HCT116 (cell line): ENCODE data around the gene ATF7. TPM values are rescaled to one million over a fixed set of nuclear protein-coding genes. Genes with fewer than 3 reads are reported as not detected.

ENCODE experiments used
- ATAC-seq: fragments of 200-7000 bp; cut with Tn5 transposase; 2 replicates; pipeline ENCODE4 v1.9.1; 2020; ENCODE audit warnings: mild to moderate bottlenecking, moderate library complexity
- BruUV-seq: library from RNA; stranded (reverse); fragments of 400-500 nt; replicated peaks from 2 replicates; lab custom pipeline; 2021; lab: Mats Ljungman, UMichigan
- CTCF ChIA-PET: fragments of 300-600 bp; sonication (Branson Sonifier 250); formaldehyde crosslinking; loops from one replicate; lab custom pipeline; 2021; ENCODE audit warnings: antibody characterized with exemption; lab: Charles Lee
- POLR2A ChIA-PET: fragments of 300-600, 350-600 bp; sonication (Branson Sonifier 250); formaldehyde crosslinking; loops from one replicate; lab custom pipeline; 2021; ENCODE audit warnings: antibody characterized with exemption; lab: Charles Lee
- RAD21 ChIA-PET, 2 experiments: fragments of 300-600 bp; sonication (Branson Sonifier 250); formaldehyde crosslinking; loops; one replicate each; lab custom pipeline; 2023; ENCODE audit warnings: low total read pairs in 2 of 2; ENCODE audit not compliant: uncharacterized antibody in 2 of 2, unreplicated experiment in 2 of 2, low non-redundant PET in 1 of 2; lab: Charles Lee
- DNase-seq: peaks from one replicate; pipeline ENCODE4 v3.0.0-alpha.2; 2010; ENCODE audit warnings: low read depth, low spot score
- H2AFZ ChIP-seq: fragments of 200-600 bp; shearing (Covaris generic), sonication (generic); 2 replicates; pipeline ENCODE4 v1.6.1; 2017; ENCODE audit warnings: low read depth, mixed run types, mixed read lengths, antibody characterized with exemption, low read length; ENCODE audit not compliant: poor library complexity, severe bottlenecking
- H3K27ac ChIP-seq: 2 replicates; pipeline ENCODE4 v1.5.1; 2012; ENCODE audit warnings: low read depth, low read length
- H3K27me3 ChIP-seq: fragments of 200-600 bp; sonication (generic); 2 replicates; pipeline ENCODE4 v1.6.1; 2016; ENCODE audit warnings: mixed run types, low read length, mixed read lengths; ENCODE audit not compliant: insufficient read depth
- H3K36me3 ChIP-seq, 2 experiments: fragments of 200-500 bp in 1 of 2; fragments of 200-600 bp in 1 of 2; sonication (Bioruptor generic) in 1 of 2; sonication (generic) in 1 of 2; 2 replicates each; pipeline versions ENCODE4 v1.5.1 to v1.6.1; 2014 to 2016; ENCODE audit warnings: low read length in 2 of 2, inconsistent platforms in 1 of 2, mixed read lengths in 1 of 2, mixed run types in 1 of 2; ENCODE audit not compliant: insufficient read depth in 2 of 2, control insufficient read depth in 1 of 2
- H3K4me1 ChIP-seq, 2 experiments: fragments of 200-600 bp in 1 of 2; sonication (generic) in 1 of 2; 2 replicates each; pipeline versions ENCODE4 v1.5.1 to v1.6.1; 2012 to 2017; ENCODE audit warnings: low read length in 2 of 2, inconsistent platforms in 1 of 2, mild to moderate bottlenecking in 1 of 2, mixed read lengths in 1 of 2, mixed run types in 1 of 2, moderate library complexity in 1 of 2; ENCODE audit not compliant: insufficient read depth in 2 of 2, control insufficient read depth in 1 of 2
- H3K4me2 ChIP-seq: fragments of 200-600 bp; sonication (generic); 2 replicates; pipeline ENCODE4 v1.6.1; 2017; ENCODE audit warnings: mixed run types, low read length, mixed read lengths
- H3K4me3 ChIP-seq, 2 experiments: fragments of 200-600 bp in 1 of 2; sonication (generic) in 1 of 2; replicated peaks in 1 of 2; 2 replicates each; pipeline ENCODE4 v1.5.1; 2011 to 2016; ENCODE audit warnings: low read length in 2 of 2, control low read depth in 1 of 2, low read depth in 1 of 2, mild to moderate bottlenecking in 1 of 2, mixed read lengths in 1 of 2, mixed run types in 1 of 2
- H3K79me2 ChIP-seq: fragments of 200-600 bp; sonication (generic); 2 replicates; pipeline ENCODE4 v1.6.1; 2017; ENCODE audit warnings: mild to moderate bottlenecking, mixed run types, low read length, moderate library complexity, mixed read lengths; ENCODE audit not compliant: insufficient read depth
- H3K9ac ChIP-seq: fragments of 200-600 bp; sonication (generic); 2 replicates; pipeline ENCODE4 v1.6.1; 2016; ENCODE audit warnings: low read length, mixed read lengths
- H3K9me2 ChIP-seq: fragments of 200-600 bp; sonication (generic), shearing (Covaris generic); 2 replicates; pipeline ENCODE4 v1.6.1; 2017; ENCODE audit warnings: mixed run types, mild to moderate bottlenecking, moderate library complexity; ENCODE audit not compliant: insufficient read depth
- H3K9me3 ChIP-seq, 2 experiments: fragments of 200-500 bp in 1 of 2; fragments of 200-600 bp in 1 of 2; sonication (Bioruptor generic) in 1 of 2; sonication (generic) in 1 of 2; 2 replicates each; pipeline ENCODE4 v1.6.1; 2014 to 2017; ENCODE audit warnings: low read length in 2 of 2, mixed read lengths in 2 of 2, inconsistent platforms in 1 of 2, low read depth in 1 of 2, mild to moderate bottlenecking in 1 of 2, mixed run types in 1 of 2, moderate library complexity in 1 of 2; ENCODE audit not compliant: control insufficient read depth in 1 of 2, insufficient read depth in 1 of 2
- H4K20me1 ChIP-seq: fragments of 200-600 bp; sonication (generic), shearing (Covaris generic); 2 replicates; pipeline ENCODE4 v1.6.1; 2017; ENCODE audit warnings: mixed run types, mild to moderate bottlenecking, moderate library complexity; ENCODE audit not compliant: insufficient read depth
- CBX3 ChIP-seq: IDR thresholded peaks from 2 replicates; pipeline ENCODE4 v1.6.1; 2012; ENCODE audit warnings: low read depth
- EGR1 ChIP-seq: IDR thresholded peaks from 2 replicates; pipeline ENCODE4 v1.6.1; 2012; ENCODE audit warnings: low read depth
- EZH2 ChIP-seq: fragments of 200-600 bp; sonication (generic); IDR thresholded peaks from 2 replicates; pipeline ENCODE4 v1.6.1; 2017; ENCODE audit warnings: antibody characterized with exemption, mixed run types
- JUND ChIP-seq: IDR thresholded peaks from 2 replicates; pipeline ENCODE4 v1.6.1; 2012
- MAX ChIP-seq: IDR thresholded peaks from 2 replicates; pipeline ENCODE4 v1.6.1; 2012
- POLR2AphosphoS5 ChIP-seq: IDR thresholded peaks from 2 replicates; pipeline ENCODE4 v1.6.1; 2011; ENCODE audit warnings: mild to moderate bottlenecking, low read depth, low read length, moderate library complexity
- REST ChIP-seq: IDR thresholded peaks from 2 replicates; pipeline ENCODE4 v1.6.1; 2012; ENCODE audit warnings: low read depth
- SIN3A ChIP-seq: IDR thresholded peaks from 2 replicates; pipeline ENCODE4 v1.6.1; 2012; ENCODE audit warnings: low read depth
- TCF7L2 ChIP-seq: IDR thresholded peaks from 2 replicates; pipeline ENCODE4 v1.7.0; 2011; ENCODE audit warnings: borderline replicate concordance, inconsistent platforms; ENCODE audit not compliant: insufficient read depth, insufficient read length; ENCODE audit errors: extremely low read depth
- ZFX ChIP-seq: fragments of 450-650 bp; IDR thresholded peaks from 2 replicates; pipeline ENCODE4 v1.6.1; 2017
- intact Hi-C: fragments of 100-400 bp; cut with micrococcal nuclease; formaldehyde crosslinking; loops from 2 replicates; pipeline ENCODE4 v1.10.0; 2022
- total RNA-seq: library from RNA; stranded (reverse); gene quantifications from one replicate; pipeline ENCODE4 v1.2.1, GENCODE V29; 2021; ENCODE audit not compliant: unreplicated experiment
- TF ChIP-seq, protein P1 (sequence below): IDR thresholded peaks from 2 replicates; pipeline ENCODE4 v1.6.1; 2011; ENCODE audit warnings: mild to moderate bottlenecking, low read length, moderate library complexity; ENCODE audit not compliant: insufficient replicate concordance; ENCODE audit errors: extremely low read depth

ATF7 gene
- total RNA-seq, 1 experiment from 2014 or later, result 24.0 TPM

DNA sequence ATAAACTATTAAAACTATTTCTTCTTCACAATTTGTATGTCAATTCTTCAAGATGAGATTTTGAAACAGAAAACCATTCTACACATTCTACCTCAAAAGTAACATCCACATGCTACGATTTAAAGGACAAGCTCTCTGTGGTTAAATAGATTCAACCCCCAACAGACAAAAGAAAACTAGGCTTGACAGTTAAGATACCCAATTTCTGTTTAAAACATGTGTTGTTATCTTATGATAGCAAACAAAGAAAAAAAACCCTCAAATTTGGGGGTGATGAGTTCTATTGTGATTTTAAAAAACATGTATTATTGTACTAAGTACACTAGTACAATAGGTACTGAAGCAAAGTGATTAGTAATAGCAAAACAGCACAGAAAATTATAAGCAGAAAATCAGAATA, 33.8 kb downstream of the ATF7 start:
- H3K9ac ChIP-seq, result no peak overlapping the region
- no peak for ATAC-seq
- no peak for DNase-seq
- ChIA-PET POLR2A (no interaction called here), RAD21 (no interaction called here), CTCF (no interaction called here)
- no peaks in the 10 kb centered on the region for H3K27me3 ChIP-seq
- BruUV-seq, result no TSS peak
- no peaks in the 10 kb centered on the region for H3K4me1 ChIP-seq
- H3K4me3 ChIP-seq, result no peak overlapping the region
- H3K27ac ChIP-seq, result no peak overlapping the region
- no peaks in the 10 kb centered on the region for H3K9me2 ChIP-seq
- H3K36me3 ChIP-seq, result no peaks in the 10 kb centered on the region
- TF ChIP-seq ZFX (no peak), TCF7L2 (no peak), EGR1 (no peak), CBX3 (no peak), JUND (no peak), MAX (no peak), SIN3A (no peak)
- no peak overlapping the region for H2AFZ ChIP-seq
- no peaks in the 10 kb centered on the region for H4K20me1 ChIP-seq
- H3K4me2 ChIP-seq, result no peak overlapping the region
- H3K9me3 ChIP-seq, result no peaks in the 10 kb centered on the region
- intact Hi-C loops, result no loop called here
- H3K79me2 ChIP-seq, result no peaks in the 10 kb centered on the region; the same call in 1 of the 2 replicates

DNA sequence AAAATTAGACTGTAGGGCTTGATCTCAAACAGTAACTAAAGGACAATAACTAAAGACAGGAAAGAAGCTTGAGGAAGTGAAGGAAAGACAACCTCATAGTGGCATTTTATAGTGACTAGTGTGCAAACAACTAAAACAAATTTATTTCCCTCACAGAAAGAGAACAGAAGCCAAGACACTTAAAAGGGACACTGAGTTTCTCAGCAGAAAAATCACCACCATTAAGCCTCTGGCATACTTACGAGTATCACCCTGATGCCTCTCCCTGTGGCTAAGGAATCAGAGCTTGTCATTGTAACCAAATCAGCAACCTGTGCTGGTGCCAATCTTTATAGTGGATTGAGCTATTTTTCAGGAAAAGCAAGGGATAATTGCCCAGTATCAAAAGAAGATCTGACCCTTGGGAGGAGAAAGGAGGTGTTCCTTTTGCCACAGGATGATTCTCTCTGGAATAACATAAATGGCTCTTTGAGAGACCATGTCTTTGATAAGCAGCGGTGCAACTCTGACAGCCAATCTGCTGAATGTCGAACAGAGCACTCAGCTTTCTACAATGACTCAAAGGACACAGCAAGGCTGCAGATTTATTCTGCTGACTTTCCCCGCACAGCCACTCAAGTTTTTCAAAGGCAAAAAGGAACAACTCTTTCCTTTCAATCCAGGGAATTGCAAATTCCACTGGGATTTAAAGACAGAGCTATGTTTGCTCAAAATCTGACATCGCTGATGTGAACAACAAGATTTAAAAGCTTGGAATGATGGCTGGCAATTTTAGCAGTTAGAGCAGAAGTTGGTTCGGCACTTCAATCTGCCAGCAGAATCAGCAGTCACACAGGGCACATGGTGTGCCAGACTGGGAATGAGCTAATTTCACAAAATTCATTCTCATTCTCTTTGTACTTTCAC, 34.6 kb downstream of the ATF7 start:
- TF ChIP-seq, protein P1, sequence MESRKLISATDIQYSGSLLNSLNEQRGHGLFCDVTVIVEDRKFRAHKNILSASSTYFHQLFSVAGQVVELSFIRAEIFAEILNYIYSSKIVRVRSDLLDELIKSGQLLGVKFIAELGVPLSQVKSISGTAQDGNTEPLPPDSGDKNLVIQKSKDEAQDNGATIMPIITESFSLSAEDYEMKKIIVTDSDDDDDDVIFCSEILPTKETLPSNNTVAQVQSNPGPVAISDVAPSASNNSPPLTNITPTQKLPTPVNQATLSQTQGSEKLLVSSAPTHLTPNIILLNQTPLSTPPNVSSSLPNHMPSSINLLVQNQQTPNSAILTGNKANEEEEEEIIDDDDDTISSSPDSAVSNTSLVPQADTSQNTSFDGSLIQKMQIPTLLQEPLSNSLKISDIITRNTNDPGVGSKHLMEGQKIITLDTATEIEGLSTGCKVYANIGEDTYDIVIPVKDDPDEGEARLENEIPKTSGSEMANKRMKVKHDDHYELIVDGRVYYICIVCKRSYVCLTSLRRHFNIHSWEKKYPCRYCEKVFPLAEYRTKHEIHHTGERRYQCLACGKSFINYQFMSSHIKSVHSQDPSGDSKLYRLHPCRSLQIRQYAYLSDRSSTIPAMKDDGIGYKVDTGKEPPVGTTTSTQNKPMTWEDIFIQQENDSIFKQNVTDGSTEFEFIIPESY, result no peak
- no peak for TF ChIP-seq REST
- no peak for TF ChIP-seq EZH2
- no peak for TF ChIP-seq POLR2AphosphoS5
- TF ChIP-seq EGR1, result no peak
- no peak overlapping the region for H3K4me2 ChIP-seq
- no peaks in the 10 kb centered on the region for H3K9me2 ChIP-seq
- no peak overlapping the region for H3K4me3 ChIP-seq
- no peaks in the 10 kb centered on the region; the same call in 1 of the 2 replicates for H3K79me2 ChIP-seq
- no peak overlapping the region for H3K9ac ChIP-seq
- H4K20me1 ChIP-seq, result no peaks in the 10 kb centered on the region
- no peak overlapping the region for H2AFZ ChIP-seq
- DNase-seq, result no peak
- no peaks in the 10 kb centered on the region for H3K27me3 ChIP-seq
- BruUV-seq, result no TSS peak
- no peak overlapping the region for H3K27ac ChIP-seq
- POLR2A ChIA-PET, result interaction anchor here (0.8 kb wide), 1 partner anchor 38 kb away, joined by 4 read pairs; no protein-coding TSS in a partner anchor
- RAD21 ChIA-PET, result no interaction called here
- CTCF ChIA-PET, result no interaction called here
- H3K4me1 ChIP-seq, result no peaks in the 10 kb centered on the region
- H3K9me3 ChIP-seq, result no peaks in the 10 kb centered on the region
- no peaks in the 10 kb centered on the region for H3K36me3 ChIP-seq
- intact Hi-C loops, result no loop called here
- no peak for ATAC-seq
